HepG2 (cell line): ENCODE measurements around the gene GIPC1. TPM values are rescaled to one million over a fixed set of nuclear protein-coding genes. Genes with fewer than 3 reads are reported as not detected.
A peak's percentile ranks its signal among the peaks of the same experiment; 100 is the strongest.

Experiments
- ATAC-seq: fragments of 200-7000 bp; cut with Tn5 transposase; 3 replicates; pipeline ENCODE4 v1.9.1; 2020; ENCODE audit warnings: mild to moderate bottlenecking, moderate library complexity
- BruUV-seq: library from RNA; stranded (reverse); fragments of 400-500 nt; replicated peaks from 2 replicates; lab custom pipeline; 2021; lab: Mats Ljungman, UMichigan
- CTCF ChIA-PET: fragments of 300-600 bp; formaldehyde crosslinking; extraction: SDS; loops from one replicate; lab custom pipeline; 2021; ENCODE audit warnings: low total read pairs, inconsistent platforms, low intra/inter-chr PET ratio; lab: Yijun Ruan, JAX
- POLR2A ChIA-PET: fragments of 350-600 bp; sonication (Branson Sonifier 250); formaldehyde crosslinking; loops from one replicate; lab custom pipeline; 2020; ENCODE audit warnings: antibody characterized with exemption, inconsistent platforms; lab: Yijun Ruan, JAX
- DNase-seq: peaks from one replicate; pipeline ENCODE4 v3.0.0-alpha.2; 2015; ENCODE audit warnings: low spot score
- FAIRE-seq: peaks from 3 replicates; lab custom pipeline; 2011; peaks lifted over from hg19 to GRCh38; lab: Jason Lieb, UNC
- H2AFZ ChIP-seq: one replicate; pipeline ENCODE4 v1.6.1; 2011; ENCODE audit warnings: low read length, inconsistent platforms
- H3K27ac ChIP-seq: fragments of 300-600 bp; 3 replicates; pipeline ENCODE4 v1.8.0; 2011; ENCODE audit warnings: mixed run types, mild to moderate bottlenecking, mixed read lengths, low read length, inconsistent platforms; ENCODE audit not compliant: insufficient read depth; ENCODE audit errors: extremely low read length
- H3K27me3 ChIP-seq, 2 experiments: fragments of 200-600 bp in 1 of 2; 2 replicates in 1 of 2; 3 replicates in 1 of 2; pipeline versions ENCODE4 v1.6.0 to v1.8.0; 2011; ENCODE audit warnings: low read length in 2 of 2, mild to moderate bottlenecking in 2 of 2, moderate library complexity in 2 of 2, inconsistent platforms in 1 of 2; ENCODE audit not compliant: insufficient read depth in 2 of 2, control insufficient read depth in 1 of 2
- H3K36me3 ChIP-seq, 2 experiments: fragments of 200-600 bp in 1 of 2; replicated peaks in 1 of 2; 2 replicates in 1 of 2; 3 replicates in 1 of 2; pipeline versions ENCODE4 v1.5.1 to v1.8.0; 2011; ENCODE audit warnings: low read length in 2 of 2, inconsistent platforms in 1 of 2; ENCODE audit not compliant: insufficient read depth in 2 of 2, control insufficient read depth in 1 of 2
- H3K4me1 ChIP-seq: 2 replicates; pipeline ENCODE4 v1.5.1; 2012; ENCODE audit warnings: low read length, inconsistent platforms; ENCODE audit not compliant: insufficient read depth
- H3K4me2 ChIP-seq: 2 replicates; pipeline ENCODE4 v1.6.0; 2011; ENCODE audit warnings: low read depth, low read length, inconsistent platforms
- H3K4me3 ChIP-seq, 3 experiments: fragments of 200-600 bp in 1 of 3; sonication (generic), shearing (Covaris generic) in 1 of 3; replicated peaks in 1 of 3; 2 replicates each; pipeline ENCODE4 v1.5.1; 2011 to 2016; ENCODE audit warnings: low read length in 3 of 3, inconsistent platforms in 2 of 3, low read depth in 2 of 3, mild to moderate bottlenecking in 2 of 3, control low read depth in 1 of 3, mixed read lengths in 1 of 3; ENCODE audit not compliant: insufficient read depth in 1 of 3
- H3K79me2 ChIP-seq: one replicate; pipeline ENCODE4 v1.6.1; 2011; ENCODE audit warnings: low read length, inconsistent platforms; ENCODE audit not compliant: insufficient read depth
- H3K9ac ChIP-seq: 2 replicates; pipeline ENCODE4 v1.6.0; 2011; ENCODE audit warnings: mild to moderate bottlenecking, low read depth, low read length, inconsistent platforms; ENCODE audit not compliant: insufficient read depth
- H3K9me3 ChIP-seq: 2 replicates; pipeline ENCODE4 v1.5.1; 2012; ENCODE audit warnings: mild to moderate bottlenecking, low read length
- H4K20me1 ChIP-seq: 2 replicates; pipeline ENCODE4 v1.6.0; 2011; ENCODE audit warnings: inconsistent platforms, mild to moderate bottlenecking, low read length, moderate library complexity; ENCODE audit not compliant: insufficient read depth
- ATF7-NPFF ChIP-seq: sonication (generic); formaldehyde crosslinking; IDR thresholded peaks from 2 replicates; pipeline ENCODE4 v1.8.1; 2023; ENCODE audit warnings: mild to moderate bottlenecking, low read depth, missing genetic modification reagents, moderate library complexity
- CCDC6 ChIP-seq: sonication (generic); formaldehyde crosslinking; IDR thresholded peaks from 2 replicates; pipeline ENCODE4 v1.8.1; 2022; ENCODE audit warnings: mild to moderate bottlenecking, missing genetic modification reagents, moderate library complexity
- HNRNPLL ChIP-seq: fragments of 200-400 bp; formaldehyde crosslinking; IDR thresholded peaks from 2 replicates; pipeline ENCODE4 v1.6.1; 2017; ENCODE audit warnings: mild to moderate bottlenecking, low read depth, low read length; ENCODE audit not compliant: poor library complexity, severe bottlenecking
- KMT2B ChIP-seq: IDR thresholded peaks from 2 replicates; pipeline ENCODE4 v1.6.1; 2016; ENCODE audit warnings: missing genetic modification reagents, missing compliant biosample characterization
- NFE2L1 ChIP-seq: sonication (generic); formaldehyde crosslinking; IDR thresholded peaks from 2 replicates; pipeline ENCODE4 v1.4.0; 2020; ENCODE audit warnings: missing genetic modification reagents, mild to moderate bottlenecking, borderline replicate concordance
- NONO ChIP-seq, 2 experiments: fragments of 450-650 bp in 1 of 2; sonication (generic) in 1 of 2; formaldehyde crosslinking in 1 of 2; IDR thresholded peaks in 1 of 2; conservative IDR thresholded peaks in 1 of 2; 2 replicates each; pipeline versions ENCODE4 v1.6.1 to v1.8.0; 2017 to 2022; ENCODE audit warnings: mild to moderate bottlenecking in 1 of 2, missing genetic modification reagents in 1 of 2, moderate library complexity in 1 of 2
- PHF21A ChIP-seq: sonication (generic); formaldehyde crosslinking; IDR thresholded peaks from 2 replicates; pipeline ENCODE4 v1.5.0; 2020; ENCODE audit warnings: mild to moderate bottlenecking, missing genetic modification reagents
- REST ChIP-seq, 2 experiments: IDR thresholded peaks; 2 replicates each; pipeline ENCODE4 v1.6.1; 2011 to 2012; ENCODE audit warnings: low read length in 2 of 2, borderline replicate concordance in 1 of 2, low read depth in 1 of 2, mild to moderate bottlenecking in 1 of 2, moderate library complexity in 1 of 2
- ZBTB33 ChIP-seq: sonication (generic); formaldehyde crosslinking; IDR thresholded peaks from 2 replicates; pipeline ENCODE4 v1.4.0; 2020; ENCODE audit warnings: missing genetic modification reagents
- ZMAT3 ChIP-seq: sonication (generic); formaldehyde crosslinking; conservative IDR thresholded peaks from 2 replicates; pipeline ENCODE4 v1.7.0; 2021; ENCODE audit warnings: missing genetic modification reagents
- ZNF256 ChIP-seq: sonication (generic); formaldehyde crosslinking; conservative IDR thresholded peaks from 2 replicates; pipeline ENCODE4 v1.4.0; 2020; ENCODE audit warnings: missing genetic modification reagents
- ZNF430 ChIP-seq: sonication (generic); formaldehyde crosslinking; IDR thresholded peaks from 2 replicates; pipeline ENCODE4 v1.9.0; 2021; ENCODE audit warnings: mild to moderate bottlenecking, missing genetic modification reagents
- ZNF781 ChIP-seq: sonication (generic); formaldehyde crosslinking; IDR thresholded peaks from 2 replicates; pipeline ENCODE4 v1.5.1; 2020; ENCODE audit warnings: borderline replicate concordance, mild to moderate bottlenecking, missing genetic modification reagents; ENCODE audit errors: not compliant biosample characterization
- WGBS: methylation state at CpG from one replicate; pipeline ENCODE4 v1.1.6; 2017; ENCODE audit warnings: low lambda C conversion rate; 5-methylcytosine and 5-hydroxymethylcytosine counted together
- in situ Hi-C: cut with HindIII; loops from 2 replicates; pipeline ENCODE4 v1.10.0; 2017; ENCODE audit warnings: low pct_unique_long_range_greater_than_20kb; ENCODE audit not compliant: extremely low pct_ligation_motif_present
- intact Hi-C: fragments of 100-400 bp; cut with micrococcal nuclease; formaldehyde crosslinking; loops from one replicate; pipeline ENCODE4 v1.10.0; 2022; ENCODE audit not compliant: unreplicated experiment
- polyA plus RNA-seq, 8 experiments: library from polyadenylated mRNA; depleted of rRNA in 3 of 8; stranded (reverse) in 7 of 8; unstranded in 1 of 8; fragments of >200 nt; fragmentation: Illumina TruSeq in 4 of 8; extraction: Trizol in 4 of 8; gene quantifications; 2 replicates each; pipeline versions ENCODE4 v1.2.1 to v1.2.3, GENCODE V29; 2011 to 2016; ENCODE audit warnings: low read depth in 4 of 8, missing spikeins in 1 of 8, mixed read lengths in 1 of 8; ENCODE audit not compliant: insufficient read depth in 1 of 8
- total RNA-seq, 5 experiments: library from RNA; depleted of rRNA; stranded (reverse); fragments of >200 nt; fragmentation: Illumina TruSeq; extraction: Trizol; gene quantifications; 2 replicates each; pipeline ENCODE4 v1.2.3, GENCODE V29; 2016; ENCODE audit warnings: low read depth in 1 of 5
- TF ChIP-seq, protein P1 (sequence below): IDR thresholded peaks from 2 replicates; pipeline ENCODE4 v1.6.1; 2016; ENCODE audit warnings: low read depth, borderline replicate concordance
- TF ChIP-seq, protein P2 (sequence below): sonication (generic); formaldehyde crosslinking; conservative IDR thresholded peaks from 2 replicates; pipeline ENCODE4 v1.8.0; 2022; ENCODE audit warnings: mild to moderate bottlenecking, moderate library complexity, missing genetic modification reagents

GIPC1 gene
- total and polyA plus RNA-seq, 2 of the 13 experiments (the other 11 are each of a cell fraction or from before 2014, with no cell fraction given), result 27.1 to 48.1 TPM

DNA sequence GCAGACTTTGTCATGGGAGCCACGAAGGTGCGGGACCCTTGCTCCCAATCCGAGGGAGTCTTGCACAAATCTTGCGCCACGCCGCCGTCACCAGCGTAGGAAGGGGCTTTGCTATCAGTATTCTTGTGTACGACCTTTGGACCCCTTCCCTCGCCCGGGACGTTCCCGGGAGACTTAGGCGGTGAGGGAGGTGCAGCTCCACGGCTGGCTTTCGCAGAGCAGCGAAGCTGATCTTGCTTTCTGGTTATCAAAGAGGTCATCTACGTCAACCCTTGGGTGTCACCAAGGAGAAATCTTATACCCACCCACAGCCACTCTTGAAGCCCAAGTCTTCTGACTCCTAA is 34.0 kb upstream of the GIPC1 start:
- no peak overlapping the region for H2AFZ ChIP-seq
- no peaks in the 10 kb centered on the region for H4K20me1 ChIP-seq
- POLR2A ChIA-PET, result interaction anchor here (0.5 to 3.6 kb wide), 4 partner anchors 10 to 401 kb away, joined by 4 to 39 read pairs (median 4); partner anchors contain the start of gene DNAJB1
- H3K27ac ChIP-seq, result peak overlapping the region; percentile 82
- H3K9me3 ChIP-seq, result no peaks in the 10 kb centered on the region
- no peaks in the 10 kb centered on the region; a peak in 1 of 5 replicates for H3K27me3 ChIP-seq
- no TSS peak for BruUV-seq
- in situ Hi-C loops (no loop called here), intact Hi-C loops (no loop called here)
- peak overlapping the region; percentile 85 for H3K9ac ChIP-seq
- peaks cover 2 to 6% of the 10 kb centered on the region in 2 experiments; a peak in 3 of 5 replicates for H3K36me3 ChIP-seq
- H3K79me2 ChIP-seq, result peaks cover 43% of the 10 kb centered on the region
- FAIRE-seq (no peak), ATAC-seq (peak; percentile 10), DNase-seq (no peak)
- 0% methylated on average over 3 of the region's 18 CpGs for WGBS
- H3K4me3 ChIP-seq, result peak overlapping the region; percentile 78 to 89 (median 85)
- peak overlapping the region; percentile 88 for H3K4me2 ChIP-seq
- peaks cover 33% of the 10 kb centered on the region for H3K4me1 ChIP-seq
- CTCF ChIA-PET, result no interaction called here
- 0 out of 2 replicates have a peak, but pooled peaks have one; percentile 14 for TF ChIP-seq ZBTB33
- no peak for TF ChIP-seq NONO (IDR thresholded peaks at IDR 0.05)
- TF ChIP-seq NONO (CRISPR knock-in tag; conservative IDR thresholded peaks at IDR 0.05), result 0 out of 2 replicates have a peak, but pooled peaks have one; percentile 11
- TF ChIP-seq, protein P1, sequence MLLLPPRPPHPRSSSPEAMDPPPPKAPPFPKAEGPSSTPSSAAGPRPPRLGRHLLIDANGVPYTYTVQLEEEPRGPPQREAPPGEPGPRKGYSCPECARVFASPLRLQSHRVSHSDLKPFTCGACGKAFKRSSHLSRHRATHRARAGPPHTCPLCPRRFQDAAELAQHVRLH (CRISPR knock-in tag), result peak; percentile 12; the same call in 1 of the 2 replicates
- TF ChIP-seq PHF21A (CRISPR knock-in tag), result peak; percentile 3; the same call in 1 of the 2 replicates
- TF ChIP-seq ZNF430 (CRISPR knock-in tag), result no peak
- TF ChIP-seq ATF7-NPFF (CRISPR knock-in tag), result 0 out of 2 replicates have a peak, but pooled peaks have one; percentile 57
- 0 out of 2 replicates have a peak, but pooled peaks have one; percentile 24 for TF ChIP-seq CCDC6
- TF ChIP-seq ZNF256 (CRISPR knock-in tag), result no peak
- TF ChIP-seq NFE2L1 (CRISPR knock-in tag), result no peak
- TF ChIP-seq ZNF781 (CRISPR knock-in tag), result peak; percentile 81
- peak; percentile 77; the same call in 1 of the 2 replicates for TF ChIP-seq ZMAT3 (CRISPR knock-in tag)
- no peak for TF ChIP-seq KMT2B (CRISPR knock-in tag)
- TF ChIP-seq, protein P2, sequence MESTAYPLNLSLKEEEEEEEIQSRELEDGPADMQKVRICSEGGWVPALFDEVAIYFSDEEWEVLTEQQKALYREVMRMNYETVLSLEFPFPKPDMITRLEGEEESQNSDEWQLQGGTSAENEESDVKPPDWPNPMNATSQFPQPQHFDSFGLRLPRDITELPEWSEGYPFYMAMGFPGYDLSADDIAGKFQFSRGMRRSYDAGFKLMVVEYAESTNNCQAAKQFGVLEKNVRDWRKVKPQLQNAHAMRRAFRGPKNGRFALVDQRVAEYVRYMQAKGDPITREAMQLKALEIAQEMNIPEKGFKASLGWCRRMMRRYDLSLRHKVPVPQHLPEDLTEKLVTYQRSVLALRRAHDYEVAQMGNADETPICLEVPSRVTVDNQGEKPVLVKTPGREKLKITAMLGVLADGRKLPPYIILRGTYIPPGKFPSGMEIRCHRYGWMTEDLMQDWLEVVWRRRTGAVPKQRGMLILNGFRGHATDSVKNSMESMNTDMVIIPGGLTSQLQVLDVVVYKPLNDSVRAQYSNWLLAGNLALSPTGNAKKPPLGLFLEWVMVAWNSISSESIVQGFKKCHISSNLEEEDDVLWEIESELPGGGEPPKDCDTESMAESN (CRISPR knock-in tag), result 0 out of 2 replicates have a peak, but pooled peaks have one; percentile 56
- TF ChIP-seq REST (IDR thresholded peaks at IDR 0.05; ENCODE audit: borderline replicate concordance in 1 of 2, low read depth in 1 of 2, low read length in 2 of 2), result no peak
- TF ChIP-seq HNRNPLL, result peak; percentile 98
